GM12872 (cell line): ENCODE results near the gene PTPN6.

ENCODE experiments used
- TF ChIP-seq, protein P1 (sequence below): IDR thresholded peaks from 3 replicates; pipeline ENCODE4 v1.5.1; 2011; ENCODE audit warnings: low read depth, mild to moderate bottlenecking, low read length, moderate library complexity; ENCODE audit not compliant: insufficient read depth

The PTPN6 gene

DNA sequence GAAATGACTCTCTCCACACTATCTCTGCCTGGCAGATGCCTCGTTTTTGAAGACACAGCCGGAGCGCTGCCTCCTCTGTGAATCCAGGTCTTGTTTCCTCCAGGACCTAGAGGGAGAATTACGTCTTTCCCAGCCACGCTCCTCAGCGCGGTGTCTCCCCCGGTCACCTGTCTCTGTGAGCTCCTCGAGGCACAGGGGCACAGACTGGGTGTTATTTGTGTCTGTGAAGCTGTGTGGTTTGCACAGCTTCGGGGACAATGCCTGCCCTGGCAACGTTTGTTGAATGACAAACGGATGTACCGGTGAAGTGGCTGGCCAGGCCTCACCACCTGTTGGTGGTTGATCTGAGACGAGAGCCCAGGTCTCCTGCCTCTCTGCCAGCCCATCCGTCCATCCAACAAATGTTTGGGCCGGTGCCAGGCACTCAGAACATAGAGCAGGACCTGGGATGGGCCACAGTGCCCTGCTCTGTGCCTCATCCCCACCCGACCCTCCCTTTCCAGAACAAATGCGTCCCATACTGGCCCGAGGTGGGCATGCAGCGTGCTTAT is 6.1 kb downstream of the PTPN6 start:
- TF ChIP-seq, protein P1, sequence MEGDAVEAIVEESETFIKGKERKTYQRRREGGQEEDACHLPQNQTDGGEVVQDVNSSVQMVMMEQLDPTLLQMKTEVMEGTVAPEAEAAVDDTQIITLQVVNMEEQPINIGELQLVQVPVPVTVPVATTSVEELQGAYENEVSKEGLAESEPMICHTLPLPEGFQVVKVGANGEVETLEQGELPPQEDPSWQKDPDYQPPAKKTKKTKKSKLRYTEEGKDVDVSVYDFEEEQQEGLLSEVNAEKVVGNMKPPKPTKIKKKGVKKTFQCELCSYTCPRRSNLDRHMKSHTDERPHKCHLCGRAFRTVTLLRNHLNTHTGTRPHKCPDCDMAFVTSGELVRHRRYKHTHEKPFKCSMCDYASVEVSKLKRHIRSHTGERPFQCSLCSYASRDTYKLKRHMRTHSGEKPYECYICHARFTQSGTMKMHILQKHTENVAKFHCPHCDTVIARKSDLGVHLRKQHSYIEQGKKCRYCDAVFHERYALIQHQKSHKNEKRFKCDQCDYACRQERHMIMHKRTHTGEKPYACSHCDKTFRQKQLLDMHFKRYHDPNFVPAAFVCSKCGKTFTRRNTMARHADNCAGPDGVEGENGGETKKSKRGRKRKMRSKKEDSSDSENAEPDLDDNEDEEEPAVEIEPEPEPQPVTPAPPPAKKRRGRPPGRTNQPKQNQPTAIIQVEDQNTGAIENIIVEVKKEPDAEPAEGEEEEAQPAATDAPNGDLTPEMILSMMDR = no peak

DNA sequence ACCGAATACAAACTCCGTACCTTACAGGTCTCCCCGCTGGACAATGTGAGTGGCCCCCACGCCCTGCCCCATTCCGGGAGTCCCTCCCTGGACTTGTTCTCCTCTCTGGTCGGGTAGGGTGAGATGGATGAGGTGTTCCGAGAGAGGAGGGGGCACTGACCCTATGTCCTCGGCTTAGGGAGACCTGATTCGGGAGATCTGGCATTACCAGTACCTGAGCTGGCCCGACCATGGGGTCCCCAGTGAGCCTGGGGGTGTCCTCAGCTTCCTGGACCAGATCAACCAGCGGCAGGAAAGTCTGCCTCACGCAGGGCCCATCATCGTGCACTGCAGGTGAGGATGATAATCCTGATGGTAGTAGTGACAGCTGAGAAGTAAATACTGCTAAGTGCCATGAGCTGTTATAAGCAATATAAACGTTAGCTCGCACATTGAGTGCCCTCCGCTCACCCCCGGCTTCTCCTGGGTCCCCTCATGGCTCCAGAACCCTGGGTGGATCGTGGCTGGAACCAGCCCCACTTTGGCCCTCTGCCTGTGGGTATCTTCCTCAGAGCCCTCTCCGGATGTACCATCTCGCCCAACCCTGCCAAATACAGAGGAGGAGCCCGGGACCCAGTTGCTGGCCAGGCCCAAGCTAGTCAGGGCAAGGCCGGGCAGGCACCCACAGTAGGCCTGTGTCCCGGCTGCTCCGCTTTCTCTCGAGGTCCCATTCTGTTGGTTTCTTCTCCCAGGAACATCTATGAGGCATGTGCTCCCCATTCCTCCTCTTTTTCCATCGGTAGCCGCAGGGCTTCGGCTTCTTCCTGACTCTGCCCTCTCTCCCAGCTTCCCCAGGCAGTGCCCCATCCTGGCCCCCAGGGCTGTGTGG is 6.8 kb downstream of the PTPN6 start:
- TF ChIP-seq, protein P1 = no peak

DNA sequence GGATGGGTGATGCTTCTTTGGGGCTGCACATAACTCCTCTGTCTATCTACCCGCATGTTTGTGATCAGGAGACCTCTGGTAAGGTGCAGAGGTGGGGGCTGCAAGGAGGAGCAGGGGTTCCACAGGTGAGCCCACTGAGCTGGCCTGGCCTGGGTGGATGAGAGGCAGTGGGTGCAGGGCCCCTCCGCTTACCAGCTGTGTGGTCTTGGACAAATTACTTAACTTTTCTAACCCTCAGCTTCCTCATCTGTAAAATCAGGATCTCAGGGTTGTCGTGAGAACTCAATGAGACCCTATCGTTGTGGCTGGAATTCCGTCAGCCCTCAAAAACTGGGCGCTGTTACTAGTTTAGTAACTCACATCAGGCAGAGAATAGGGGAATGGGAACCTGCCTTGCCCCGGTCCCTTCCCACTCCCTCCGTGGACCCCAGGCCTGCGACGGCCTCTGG is 7.5 kb downstream of the PTPN6 start:
- TF ChIP-seq, protein P1 = no peak

DNA sequence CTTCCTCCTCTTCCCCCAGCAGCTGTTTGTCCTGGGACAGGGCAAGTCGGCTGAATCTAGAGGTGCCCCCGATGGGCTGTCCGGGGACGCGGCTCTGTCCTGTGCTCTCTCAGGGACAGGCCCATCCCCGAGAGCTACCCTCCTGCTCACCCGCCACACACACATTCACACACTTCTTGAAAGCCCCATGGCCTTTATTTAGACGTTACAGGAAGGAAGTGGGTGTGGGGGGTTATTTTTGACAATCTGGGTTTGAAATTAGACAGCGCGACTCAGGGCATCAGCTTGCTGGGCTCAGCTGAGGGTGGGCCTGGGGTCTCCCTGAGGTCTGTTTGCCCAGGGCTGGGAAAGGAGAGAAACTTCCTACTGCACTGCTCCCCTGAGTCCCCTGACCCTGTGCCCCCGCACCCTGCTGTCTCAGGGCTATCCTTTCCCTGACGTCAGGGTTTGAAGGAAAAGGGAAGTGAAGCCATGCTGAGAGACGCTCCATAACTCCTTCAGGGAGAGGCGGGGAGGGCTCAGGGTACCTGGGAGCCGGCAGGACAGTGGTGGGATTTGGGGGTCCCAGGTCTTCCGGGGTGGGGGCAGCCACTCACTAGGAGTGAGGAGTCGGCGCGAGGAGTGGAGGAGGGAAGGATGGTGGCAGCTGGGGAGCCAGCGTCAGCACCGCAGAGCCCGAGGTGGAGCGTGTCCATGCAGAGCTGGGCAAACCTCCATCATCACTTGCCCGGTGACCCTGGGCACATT is 8.1 kb downstream of the PTPN6 start:
- TF ChIP-seq, protein P1 = no peak

DNA sequence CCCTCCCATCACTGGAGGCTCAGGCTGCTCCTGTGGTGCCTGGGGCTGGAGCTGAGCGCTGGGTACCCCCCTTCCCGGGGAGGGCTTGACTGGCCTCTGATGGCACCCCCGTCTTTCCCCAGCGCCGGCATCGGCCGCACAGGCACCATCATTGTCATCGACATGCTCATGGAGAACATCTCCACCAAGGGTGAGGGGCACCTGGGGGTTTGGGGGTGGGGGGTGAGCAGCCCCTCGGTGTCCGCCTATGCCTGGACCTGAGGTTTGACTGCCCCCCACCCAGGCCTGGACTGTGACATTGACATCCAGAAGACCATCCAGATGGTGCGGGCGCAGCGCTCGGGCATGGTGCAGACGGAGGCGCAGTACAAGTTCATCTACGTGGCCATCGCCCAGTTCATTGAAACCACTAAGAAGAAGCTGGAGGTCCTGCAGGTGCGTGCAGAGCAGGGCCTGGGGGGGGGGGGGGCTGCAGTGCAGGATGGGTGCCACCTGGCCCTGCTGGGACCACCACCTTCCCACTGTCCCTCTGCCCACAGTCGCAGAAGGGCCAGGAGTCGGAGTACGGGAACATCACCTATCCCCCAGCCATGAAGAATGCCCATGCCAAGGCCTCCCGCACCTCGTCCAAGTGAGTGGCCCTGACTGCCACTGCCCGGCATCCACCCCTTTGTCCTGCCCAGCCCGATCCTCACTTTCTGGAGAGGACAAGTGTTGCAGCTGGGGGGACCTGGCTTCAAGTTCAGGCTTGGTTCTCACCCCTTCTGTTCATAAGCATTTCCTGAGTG is 8.8 kb downstream of the PTPN6 start:
- TF ChIP-seq, protein P1 = no peak

DNA sequence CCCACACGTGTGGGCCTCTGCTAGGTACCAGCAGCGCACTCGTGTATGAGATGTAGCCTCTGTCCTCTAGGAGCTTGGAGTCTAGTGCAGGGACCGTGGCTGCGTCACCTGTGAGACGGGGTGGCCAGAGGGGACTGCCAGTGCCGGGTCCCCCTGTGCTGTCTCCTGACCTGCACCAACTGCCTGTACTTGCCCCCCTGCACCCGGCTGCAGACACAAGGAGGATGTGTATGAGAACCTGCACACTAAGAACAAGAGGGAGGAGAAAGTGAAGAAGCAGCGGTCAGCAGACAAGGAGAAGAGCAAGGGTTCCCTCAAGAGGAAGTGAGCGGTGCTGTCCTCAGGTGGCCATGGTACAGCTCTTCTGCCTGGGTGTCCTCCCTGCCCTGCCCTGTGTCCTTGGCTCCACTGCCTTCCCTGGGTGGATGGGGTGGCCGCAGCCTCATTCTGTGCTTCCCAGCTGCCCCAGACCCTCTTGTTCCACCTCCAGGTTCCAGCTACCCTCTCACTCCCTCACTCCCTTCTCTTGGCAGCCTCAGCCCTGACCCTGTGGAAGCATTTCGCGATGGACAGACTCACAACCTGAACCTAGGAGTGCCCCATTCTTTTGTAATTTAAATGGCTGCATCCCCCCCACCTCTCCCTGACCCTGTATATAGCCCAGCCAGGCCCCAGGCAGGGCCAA is 9.6 kb downstream of the PTPN6 start:
- TF ChIP-seq, protein P1 = peak; percentile 71
